ENCODE data around the gene OR8G5.

Gene OR8G5

GRCh38 chr11:124211321-124211720 is 44.9 kb upstream of the OR8G5 start:
- Histone ChIP-seq H3K4me2 (ENCODE audit: low read length, poor library complexity, severe bottlenecking) (no peak overlapping the region), H2AK5ac (ENCODE audit: low read length, severe bottlenecking) (no peak overlapping the region), H2BK12ac (ENCODE audit: low read length in 2 of 2) (no peak overlapping the region), H4K91ac (ENCODE audit: low read length) (no peak overlapping the region), H2BK120ac (ENCODE audit: low read depth, low read length) (no peak overlapping the region), H2BK15ac (ENCODE audit: low read depth, poor library complexity, severe bottlenecking) (no peak overlapping the region), H4K8ac (ENCODE audit: low read length) (no peak overlapping the region), H2BK5ac (ENCODE audit: low read depth, low read length, poor library complexity, severe bottlenecking) (no peak overlapping the region), H3K4ac (ENCODE audit: low read depth in 1 of 2, low read length in 2 of 2) (no peak overlapping the region), H3K18ac (ENCODE audit: low read depth in 1 of 2, low read length in 2 of 2) (no peak overlapping the region), H3K79me1 (replicated peaks; ENCODE audit: low read length, poor library complexity, severe bottlenecking) (no peaks in the 10 kb centered on the region), H3K36me3 (ENCODE audit: control insufficient read depth in 1 of 2, insufficient read depth in 2 of 2, low read depth in 1 of 2, low read length in 2 of 2) (no peaks in the 10 kb centered on the region), H3K4me3 (ENCODE audit: insufficient read depth in 1 of 2, low read depth in 1 of 2, low read length in 2 of 2) (no peak overlapping the region), H3K27ac (ENCODE audit: low read length, poor library complexity, severe bottlenecking) (no peak overlapping the region), H3K9me3 (ENCODE audit: control insufficient read depth, low read length) (no peaks in the 10 kb centered on the region), H3K4me1 (ENCODE audit: control insufficient read depth, insufficient read depth, low read depth, low read length) (no peaks in the 10 kb centered on the region), H3K14ac (ENCODE audit: low read length in 2 of 2) (no peak overlapping the region), H2AFZ (ENCODE audit: low read depth, low read length) (no peak overlapping the region), H3K23ac (ENCODE audit: low read length in 2 of 2) (no peak overlapping the region), H3K9ac (ENCODE audit: low read length) (no peak overlapping the region), H3K27me3 (ENCODE audit: control insufficient read depth in 1 of 2, insufficient read depth in 1 of 2, low read length in 2 of 2) (no peaks in the 10 kb centered on the region)
- DNase-seq: no peak

- H3K18ac ChIP-seq (ENCODE audit: low read depth in 1 of 2, low read length in 2 of 2): no peak overlapping the region
- H2AFZ ChIP-seq (ENCODE audit: low read depth, low read length): no peak overlapping the region
- no peak overlapping the region for H4K91ac ChIP-seq (ENCODE audit: low read length)
- no peaks in the 10 kb centered on the region for H3K27me3 ChIP-seq (ENCODE audit: control insufficient read depth in 1 of 2, insufficient read depth in 1 of 2, low read length in 2 of 2)
- no peak overlapping the region for H2BK15ac ChIP-seq (ENCODE audit: low read depth, poor library complexity, severe bottlenecking)
- H3K23ac ChIP-seq (ENCODE audit: low read length in 2 of 2): no peak overlapping the region
- H3K79me1 ChIP-seq (replicated peaks; ENCODE audit: low read length, poor library complexity, severe bottlenecking): no peaks in the 10 kb centered on the region
- no peak overlapping the region for H2BK120ac ChIP-seq (ENCODE audit: low read depth, low read length)
- no peak overlapping the region for H2AK5ac ChIP-seq (ENCODE audit: low read length, severe bottlenecking)
- no peak overlapping the region for H3K4me3 ChIP-seq (ENCODE audit: insufficient read depth in 1 of 2, low read depth in 1 of 2, low read length in 2 of 2)
- no CpG with 5 or more reads among the region's 3 CpGs for WGBS
- H3K36me3 ChIP-seq (ENCODE audit: control insufficient read depth in 1 of 2, insufficient read depth in 2 of 2, low read depth in 1 of 2, low read length in 2 of 2): no peaks in the 10 kb centered on the region
- H3K4me2 ChIP-seq (ENCODE audit: low read length, poor library complexity, severe bottlenecking): no peak overlapping the region
- H4K8ac ChIP-seq (ENCODE audit: low read length): no peak overlapping the region
- no peak overlapping the region for H2BK5ac ChIP-seq (ENCODE audit: low read depth, low read length, poor library complexity, severe bottlenecking)
- no peak overlapping the region for H3K4ac ChIP-seq (ENCODE audit: low read depth in 1 of 2, low read length in 2 of 2)
- DNase-seq: no peak
- H3K4me1 ChIP-seq (ENCODE audit: control insufficient read depth, insufficient read depth, low read depth, low read length): no peaks in the 10 kb centered on the region
- no peak overlapping the region for H3K14ac ChIP-seq (ENCODE audit: low read length in 2 of 2)
- no peak overlapping the region for H3K27ac ChIP-seq (ENCODE audit: low read length, poor library complexity, severe bottlenecking)
- no peak overlapping the region for H2BK12ac ChIP-seq (ENCODE audit: low read length in 2 of 2)
- no peaks in the 10 kb centered on the region for H3K9me3 ChIP-seq (ENCODE audit: control insufficient read depth, low read length)
- H3K9ac ChIP-seq (ENCODE audit: low read length): no peak overlapping the region
Measured at GRCh38 chr11:124214027-124214426, 42.1 kb upstream of the OR8G5 start.

DNA sequence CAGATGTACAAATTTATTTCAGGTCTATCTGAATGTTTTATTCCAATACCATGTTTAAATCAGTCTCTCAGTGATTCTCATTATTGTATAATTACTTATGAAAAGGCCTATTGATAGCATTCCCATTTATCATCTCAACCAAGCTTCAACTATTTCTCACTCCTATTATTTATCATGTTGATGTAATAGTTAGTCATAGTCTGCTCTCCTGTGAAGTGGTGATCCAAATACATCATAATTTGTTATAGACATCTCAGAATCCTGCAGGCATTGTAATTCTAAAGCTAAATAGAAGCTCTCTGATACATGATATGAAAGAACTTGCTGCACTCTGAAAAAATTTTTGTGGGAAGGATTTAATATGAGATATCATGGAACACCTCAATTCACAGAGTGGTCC is 37.0 kb upstream of the OR8G5 start:
- Histone ChIP-seq H3K4ac (ENCODE audit: low read depth in 1 of 2, low read length in 2 of 2) (no peak overlapping the region), H3K23ac (ENCODE audit: low read length in 2 of 2) (no peak overlapping the region), H3K27ac (ENCODE audit: low read length, poor library complexity, severe bottlenecking) (no peak overlapping the region), H2BK12ac (ENCODE audit: low read length in 2 of 2) (no peak overlapping the region), H2AK5ac (ENCODE audit: low read length, severe bottlenecking) (no peak overlapping the region), H3K4me3 (ENCODE audit: insufficient read depth in 1 of 2, low read depth in 1 of 2, low read length in 2 of 2) (no peak overlapping the region), H3K4me1 (ENCODE audit: control insufficient read depth, insufficient read depth, low read depth, low read length) (no peaks in the 10 kb centered on the region), H2BK120ac (ENCODE audit: low read depth, low read length) (no peak overlapping the region), H3K14ac (ENCODE audit: low read length in 2 of 2) (no peak overlapping the region), H3K27me3 (ENCODE audit: control insufficient read depth in 1 of 2, insufficient read depth in 1 of 2, low read length in 2 of 2) (no peaks in the 10 kb centered on the region), H3K4me2 (ENCODE audit: low read length, poor library complexity, severe bottlenecking) (no peak overlapping the region), H3K79me1 (replicated peaks; ENCODE audit: low read length, poor library complexity, severe bottlenecking) (no peaks in the 10 kb centered on the region), H3K18ac (ENCODE audit: low read depth in 1 of 2, low read length in 2 of 2) (no peak overlapping the region), H2AFZ (ENCODE audit: low read depth, low read length) (no peak overlapping the region), H2BK15ac (ENCODE audit: low read depth, poor library complexity, severe bottlenecking) (no peak overlapping the region), H4K8ac (ENCODE audit: low read length) (no peak overlapping the region), H4K91ac (ENCODE audit: low read length) (no peak overlapping the region), H3K9me3 (ENCODE audit: control insufficient read depth, low read length) (no peaks in the 10 kb centered on the region), H2BK5ac (ENCODE audit: low read depth, low read length, poor library complexity, severe bottlenecking) (no peak overlapping the region), H3K36me3 (ENCODE audit: control insufficient read depth in 1 of 2, insufficient read depth in 2 of 2, low read depth in 1 of 2, low read length in 2 of 2) (no peaks in the 10 kb centered on the region), H3K9ac (ENCODE audit: low read length) (no peak overlapping the region)
- DNase-seq: no peak

- no peak overlapping the region for H2AK5ac ChIP-seq (ENCODE audit: low read length, severe bottlenecking)
- no peak overlapping the region for H3K4me3 ChIP-seq (ENCODE audit: insufficient read depth in 1 of 2, low read depth in 1 of 2, low read length in 2 of 2)
- H3K27me3 ChIP-seq (ENCODE audit: control insufficient read depth in 1 of 2, insufficient read depth in 1 of 2, low read length in 2 of 2): no peaks in the 10 kb centered on the region
- H3K27ac ChIP-seq (ENCODE audit: low read length, poor library complexity, severe bottlenecking): no peak overlapping the region
- no peaks in the 10 kb centered on the region for H3K9me3 ChIP-seq (ENCODE audit: control insufficient read depth, low read length)
- H4K91ac ChIP-seq (ENCODE audit: low read length): no peak overlapping the region
- H2BK12ac ChIP-seq (ENCODE audit: low read length in 2 of 2): no peak overlapping the region
- no peak overlapping the region for H3K9ac ChIP-seq (ENCODE audit: low read length)
- no peak overlapping the region for H2BK120ac ChIP-seq (ENCODE audit: low read depth, low read length)
- no peaks in the 10 kb centered on the region for H3K36me3 ChIP-seq (ENCODE audit: control insufficient read depth in 1 of 2, insufficient read depth in 2 of 2, low read depth in 1 of 2, low read length in 2 of 2)
- no peak overlapping the region for H3K4me2 ChIP-seq (ENCODE audit: low read length, poor library complexity, severe bottlenecking)
- no peak overlapping the region for H3K4ac ChIP-seq (ENCODE audit: low read depth in 1 of 2, low read length in 2 of 2)
- no peak for DNase-seq
- no CpG with 5 or more reads among the region's 2 CpGs for WGBS
- H3K4me1 ChIP-seq (ENCODE audit: control insufficient read depth, insufficient read depth, low read depth, low read length): no peaks in the 10 kb centered on the region
- no peak overlapping the region for H4K8ac ChIP-seq (ENCODE audit: low read length)
- no peak overlapping the region for H2BK5ac ChIP-seq (ENCODE audit: low read depth, low read length, poor library complexity, severe bottlenecking)
- H3K14ac ChIP-seq (ENCODE audit: low read length in 2 of 2): no peak overlapping the region
- H3K18ac ChIP-seq (ENCODE audit: low read depth in 1 of 2, low read length in 2 of 2): no peak overlapping the region
- H2BK15ac ChIP-seq (ENCODE audit: low read depth, poor library complexity, severe bottlenecking): no peak overlapping the region
- no peaks in the 10 kb centered on the region for H3K79me1 ChIP-seq (replicated peaks; ENCODE audit: low read length, poor library complexity, severe bottlenecking)
- no peak overlapping the region for H3K23ac ChIP-seq (ENCODE audit: low read length in 2 of 2)
- H2AFZ ChIP-seq (ENCODE audit: low read depth, low read length): no peak overlapping the region
Measured at GRCh38 chr11:124222407-124222806, 33.8 kb upstream of the OR8G5 start.
